Measurements from ENCODE around the gene RAB1B.

RAB1B gene

GRCh38 chr11:66266378-66267038, 1.9 kb upstream of the RAB1B start:
- DNase-seq (ENCODE audit: low read depth, low spot score), result no peak
- Histone ChIP-seq H3K9ac (ENCODE audit: insufficient read length) (peak overlapping the region; percentile 8), H3K9me3 (ENCODE audit: low read depth, low read length) (no peaks in the 10 kb centered on the region), H3K36me3 (ENCODE audit: insufficient read depth, low read length) (peaks cover 5% of the 10 kb centered on the region; the same call in 1 of the 2 replicates), H3K27ac (peak overlapping the region; percentile 51), H3K4me3 (peak overlapping the region; percentile 88)
- no peak for TF ChIP-seq POLR2AphosphoS5 (IDR thresholded peaks at IDR 0.05; ENCODE audit: borderline replicate concordance, low read depth, low read length)
- no peak for TF ChIP-seq EZH2 (IDR thresholded peaks at IDR 0.05)
- TF ChIP-seq FOXP2 (optimal IDR thresholded peaks at IDR 0.05; ENCODE audit: control extremely low read depth, extremely low read length, insufficient read depth), result no peak

GRCh38 chr11:66267039-66267378, 1.4 kb upstream of the RAB1B start:
- H3K9me3 ChIP-seq (ENCODE audit: low read depth, low read length), result no peaks in the 10 kb centered on the region
- peaks cover 9% of the 10 kb centered on the region; the same call in 1 of the 2 replicates for H3K36me3 ChIP-seq (ENCODE audit: insufficient read depth, low read length)
- H3K9ac ChIP-seq (ENCODE audit: insufficient read length), result peak overlapping the region; percentile 8
- peak overlapping the region; percentile 88 for H3K4me3 ChIP-seq
- no peak for DNase-seq (ENCODE audit: low read depth, low spot score)
- peak overlapping the region; percentile 51 for H3K27ac ChIP-seq
- TF ChIP-seq FOXP2 (optimal IDR thresholded peaks at IDR 0.05; ENCODE audit: control extremely low read depth, extremely low read length, insufficient read depth) (no peak), EZH2 (IDR thresholded peaks at IDR 0.05) (no peak), POLR2AphosphoS5 (IDR thresholded peaks at IDR 0.05; ENCODE audit: borderline replicate concordance, low read depth, low read length) (no peak)

- Histone ChIP-seq H3K9me3 (ENCODE audit: low read depth, low read length) (no peaks in the 10 kb centered on the region), H3K4me3 (peak overlapping the region; percentile 88), H3K36me3 (ENCODE audit: insufficient read depth, low read length) (peaks cover 15% of the 10 kb centered on the region), H3K27ac (peak overlapping the region; percentile 94), H3K9ac (ENCODE audit: insufficient read length) (peak overlapping the region; percentile 89)
- TF ChIP-seq POLR2AphosphoS5 (IDR thresholded peaks at IDR 0.05; ENCODE audit: borderline replicate concordance, low read depth, low read length), result peak; percentile 70
- no peak for TF ChIP-seq EZH2 (IDR thresholded peaks at IDR 0.05)
- no peak for TF ChIP-seq FOXP2 (optimal IDR thresholded peaks at IDR 0.05; ENCODE audit: control extremely low read depth, extremely low read length, insufficient read depth)
- DNase-seq (ENCODE audit: low read depth, low spot score), result no peak
These were observed 828 bp upstream of the RAB1B start for GRCh38 chr11:66267379-66268243.

- H3K36me3 ChIP-seq (ENCODE audit: insufficient read depth, low read length), result peaks cover 30% of the 10 kb centered on the region
These were observed 790 bp downstream of the RAB1B start for GRCh38 chr11:66268952-66269905.

GRCh38 chr11:66271816-66272215, 3.4 kb downstream of the RAB1B start:
- DNase-seq (ENCODE audit: low read depth, low spot score), result no peak
- Histone ChIP-seq H3K9me3 (ENCODE audit: low read depth, low read length) (no peaks in the 10 kb centered on the region), H3K27ac (no peak overlapping the region), H3K9ac (ENCODE audit: insufficient read length) (no peak overlapping the region), H3K36me3 (ENCODE audit: insufficient read depth, low read length) (peaks cover 36% of the 10 kb centered on the region), H3K4me3 (no peak overlapping the region)
- no peak for TF ChIP-seq FOXP2 (optimal IDR thresholded peaks at IDR 0.05; ENCODE audit: control extremely low read depth, extremely low read length, insufficient read depth)

More at GRCh38 chr11:66268952-66269905, 790 bp downstream of the RAB1B start:
- Histone ChIP-seq H3K9me3 (ENCODE audit: low read depth, low read length) (no peaks in the 10 kb centered on the region), H3K27ac (peak overlapping the region; percentile 94), H3K4me3 (peak overlapping the region; percentile 88), H3K9ac (ENCODE audit: insufficient read length) (peak overlapping the region; percentile 96)
- no peak for DNase-seq (ENCODE audit: low read depth, low spot score)
- TF ChIP-seq POLR2AphosphoS5 (IDR thresholded peaks at IDR 0.05; ENCODE audit: borderline replicate concordance, low read depth, low read length), result peak; percentile 17; the same call in 1 of the 2 replicates
- TF ChIP-seq EZH2 (IDR thresholded peaks at IDR 0.05), result no peak
- no peak for TF ChIP-seq FOXP2 (optimal IDR thresholded peaks at IDR 0.05; ENCODE audit: control extremely low read depth, extremely low read length, insufficient read depth)

GRCh38 chr11:66272596-66272995, 4.2 kb downstream of the RAB1B start:
- no peak for DNase-seq (ENCODE audit: low read depth, low spot score)
- Histone ChIP-seq H3K9me3 (ENCODE audit: low read depth, low read length) (no peaks in the 10 kb centered on the region), H3K36me3 (ENCODE audit: insufficient read depth, low read length) (peaks cover 36% of the 10 kb centered on the region), H3K4me3 (no peak overlapping the region), H3K27ac (no peak overlapping the region), H3K9ac (ENCODE audit: insufficient read length) (no peak overlapping the region)
- no peak for TF ChIP-seq EZH2 (IDR thresholded peaks at IDR 0.05)

GRCh38 chr11:66274219-66274618, 5.8 kb downstream of the RAB1B start:
- Histone ChIP-seq H3K27ac (no peak overlapping the region), H3K4me3 (no peak overlapping the region), H3K9me3 (ENCODE audit: low read depth, low read length) (no peaks in the 10 kb centered on the region), H3K36me3 (ENCODE audit: insufficient read depth, low read length) (peaks cover 36% of the 10 kb centered on the region), H3K9ac (ENCODE audit: insufficient read length) (no peak overlapping the region)
- no peak for DNase-seq (ENCODE audit: low read depth, low spot score)
- TF ChIP-seq EZH2 (IDR thresholded peaks at IDR 0.05), result no peak
- no peak for TF ChIP-seq POLR2AphosphoS5 (IDR thresholded peaks at IDR 0.05; ENCODE audit: borderline replicate concordance, low read depth, low read length)
- TF ChIP-seq FOXP2 (optimal IDR thresholded peaks at IDR 0.05; ENCODE audit: control extremely low read depth, extremely low read length, insufficient read depth), result no peak

- H3K4me3 ChIP-seq, result no peak overlapping the region
- H3K27ac ChIP-seq, result no peak overlapping the region
- H3K36me3 ChIP-seq (ENCODE audit: insufficient read depth, low read length), result peaks cover 36% of the 10 kb centered on the region
- no peak for TF ChIP-seq POLR2AphosphoS5 (IDR thresholded peaks at IDR 0.05; ENCODE audit: borderline replicate concordance, low read depth, low read length)
- TF ChIP-seq FOXP2 (optimal IDR thresholded peaks at IDR 0.05; ENCODE audit: control extremely low read depth, extremely low read length, insufficient read depth), result no peak
- no peak for TF ChIP-seq EZH2 (IDR thresholded peaks at IDR 0.05)
- no peaks in the 10 kb centered on the region for H3K9me3 ChIP-seq (ENCODE audit: low read depth, low read length)
- no peak for DNase-seq (ENCODE audit: low read depth, low spot score)
- H3K9ac ChIP-seq (ENCODE audit: insufficient read length), result no peak overlapping the region
These were observed 7.0 kb downstream of the RAB1B start for GRCh38 chr11:66275396-66275795.
